ENCODE data around the gene BHMT2.

BHMT2 gene

GRCh38 chr5:79035237-79035636, 34.3 kb upstream of the BHMT2 start:
- Histone ChIP-seq H3K9me3 (ENCODE audit: insufficient read depth, low read depth, low read length) (no peaks in the 10 kb centered on the region), H3K4me1 (ENCODE audit: insufficient read depth, low read length) (no peaks in the 10 kb centered on the region), H3K27me3 (ENCODE audit: insufficient read depth, low read length) (no peaks in the 10 kb centered on the region), H3K27ac (ENCODE audit: low read length) (no peak overlapping the region), H3K36me3 (ENCODE audit: insufficient read depth, low read depth, low read length) (no peaks in the 10 kb centered on the region), H3K9ac (ENCODE audit: low read depth, low read length) (no peak overlapping the region), H3K4me3 (ENCODE audit: low read length) (no peak overlapping the region)

- H3K4me3 ChIP-seq (ENCODE audit: low read length): no peak overlapping the region
- no peaks in the 10 kb centered on the region for H3K27me3 ChIP-seq (ENCODE audit: insufficient read depth, low read length)
- H3K9me3 ChIP-seq (ENCODE audit: insufficient read depth, low read depth, low read length): no peaks in the 10 kb centered on the region
- H3K27ac ChIP-seq (ENCODE audit: low read length): no peak overlapping the region
- no peaks in the 10 kb centered on the region for H3K36me3 ChIP-seq (ENCODE audit: insufficient read depth, low read depth, low read length)
- H3K4me1 ChIP-seq (ENCODE audit: insufficient read depth, low read length): no peaks in the 10 kb centered on the region
- no peak overlapping the region for H3K9ac ChIP-seq (ENCODE audit: low read depth, low read length)
Measured at GRCh38 chr5:79036769-79037168, 32.8 kb upstream of the BHMT2 start.

- no peaks in the 10 kb centered on the region for H3K9me3 ChIP-seq (ENCODE audit: insufficient read depth, low read depth, low read length)
- no peaks in the 10 kb centered on the region for H3K27me3 ChIP-seq (ENCODE audit: insufficient read depth, low read length)
- no peak overlapping the region for H3K27ac ChIP-seq (ENCODE audit: low read length)
- H3K4me1 ChIP-seq (ENCODE audit: insufficient read depth, low read length): no peaks in the 10 kb centered on the region
- no peak overlapping the region for H3K9ac ChIP-seq (ENCODE audit: low read depth, low read length)
- no peaks in the 10 kb centered on the region for H3K36me3 ChIP-seq (ENCODE audit: insufficient read depth, low read depth, low read length)
- no peak overlapping the region for H3K4me3 ChIP-seq (ENCODE audit: low read length)
Measured at GRCh38 chr5:79042188-79042587, 27.4 kb upstream of the BHMT2 start.

GRCh38 chr5:79047199-79047598, 22.4 kb upstream of the BHMT2 start:
- H3K4me1 ChIP-seq (ENCODE audit: insufficient read depth, low read length): no peaks in the 10 kb centered on the region
- H3K9me3 ChIP-seq (ENCODE audit: insufficient read depth, low read depth, low read length): no peaks in the 10 kb centered on the region; the same call in 1 of the 2 replicates

GRCh38 chr5:79048437-79048836, 21.1 kb upstream of the BHMT2 start:
- H3K9ac ChIP-seq (ENCODE audit: low read depth, low read length): no peak overlapping the region
- H3K4me3 ChIP-seq (ENCODE audit: low read length): no peak overlapping the region
- H3K9me3 ChIP-seq (ENCODE audit: insufficient read depth, low read depth, low read length): no peaks in the 10 kb centered on the region; the same call in 1 of the 2 replicates
- H3K4me1 ChIP-seq (ENCODE audit: insufficient read depth, low read length): no peaks in the 10 kb centered on the region
- H3K36me3 ChIP-seq (ENCODE audit: insufficient read depth, low read depth, low read length): no peaks in the 10 kb centered on the region
- no peak overlapping the region for H3K27ac ChIP-seq (ENCODE audit: low read length)
- H3K27me3 ChIP-seq (ENCODE audit: insufficient read depth, low read length): no peaks in the 10 kb centered on the region

More at GRCh38 chr5:79047199-79047598, 22.4 kb upstream of the BHMT2 start:
- Histone ChIP-seq H3K27me3 (ENCODE audit: insufficient read depth, low read length) (no peaks in the 10 kb centered on the region), H3K4me3 (ENCODE audit: low read length) (no peak overlapping the region), H3K27ac (ENCODE audit: low read length) (no peak overlapping the region), H3K9ac (ENCODE audit: low read depth, low read length) (no peak overlapping the region), H3K36me3 (ENCODE audit: insufficient read depth, low read depth, low read length) (no peaks in the 10 kb centered on the region)

- no peak overlapping the region for H3K4me3 ChIP-seq (ENCODE audit: low read length)
- no peaks in the 10 kb centered on the region for H3K36me3 ChIP-seq (ENCODE audit: insufficient read depth, low read depth, low read length)
- H3K4me1 ChIP-seq (ENCODE audit: insufficient read depth, low read length): no peaks in the 10 kb centered on the region
- no peak overlapping the region for H3K27ac ChIP-seq (ENCODE audit: low read length)
- no peaks in the 10 kb centered on the region; the same call in 1 of the 2 replicates for H3K9me3 ChIP-seq (ENCODE audit: insufficient read depth, low read depth, low read length)
- no peaks in the 10 kb centered on the region for H3K27me3 ChIP-seq (ENCODE audit: insufficient read depth, low read length)
- no peak overlapping the region for H3K9ac ChIP-seq (ENCODE audit: low read depth, low read length)
Measured at GRCh38 chr5:79050498-79050897, 19.1 kb upstream of the BHMT2 start.

- Histone ChIP-seq H3K36me3 (ENCODE audit: insufficient read depth, low read depth, low read length) (no peaks in the 10 kb centered on the region), H3K27ac (ENCODE audit: low read length) (no peak overlapping the region), H3K4me1 (ENCODE audit: insufficient read depth, low read length) (no peaks in the 10 kb centered on the region), H3K27me3 (ENCODE audit: insufficient read depth, low read length) (no peaks in the 10 kb centered on the region), H3K9me3 (ENCODE audit: insufficient read depth, low read depth, low read length) (no peaks in the 10 kb centered on the region; the same call in 1 of the 2 replicates), H3K9ac (ENCODE audit: low read depth, low read length) (no peak overlapping the region), H3K4me3 (ENCODE audit: low read length) (no peak overlapping the region)
Measured at GRCh38 chr5:79053321-79053720, 16.2 kb upstream of the BHMT2 start.

GRCh38 chr5:79055017-79055416, 14.6 kb upstream of the BHMT2 start:
- Histone ChIP-seq H3K4me3 (ENCODE audit: low read length) (no peak overlapping the region), H3K27ac (ENCODE audit: low read length) (no peak overlapping the region), H3K27me3 (ENCODE audit: insufficient read depth, low read length) (no peaks in the 10 kb centered on the region), H3K36me3 (ENCODE audit: insufficient read depth, low read depth, low read length) (no peaks in the 10 kb centered on the region), H3K9ac (ENCODE audit: low read depth, low read length) (no peak overlapping the region), H3K4me1 (ENCODE audit: insufficient read depth, low read length) (no peaks in the 10 kb centered on the region), H3K9me3 (ENCODE audit: insufficient read depth, low read depth, low read length) (no peaks in the 10 kb centered on the region; the same call in 1 of the 2 replicates)

- Histone ChIP-seq H3K9me3 (ENCODE audit: insufficient read depth, low read depth, low read length) (no peaks in the 10 kb centered on the region; the same call in 1 of the 2 replicates), H3K4me1 (ENCODE audit: insufficient read depth, low read length) (no peaks in the 10 kb centered on the region), H3K27me3 (ENCODE audit: insufficient read depth, low read length) (no peaks in the 10 kb centered on the region), H3K36me3 (ENCODE audit: insufficient read depth, low read depth, low read length) (no peaks in the 10 kb centered on the region), H3K4me3 (ENCODE audit: low read length) (no peak overlapping the region), H3K9ac (ENCODE audit: low read depth, low read length) (no peak overlapping the region), H3K27ac (ENCODE audit: low read length) (no peak overlapping the region)
Measured at GRCh38 chr5:79056847-79057246, 12.7 kb upstream of the BHMT2 start.

- Histone ChIP-seq H3K9me3 (ENCODE audit: insufficient read depth, low read depth, low read length) (no peaks in the 10 kb centered on the region), H3K27me3 (ENCODE audit: insufficient read depth, low read length) (no peaks in the 10 kb centered on the region), H3K9ac (ENCODE audit: low read depth, low read length) (no peak overlapping the region), H3K27ac (ENCODE audit: low read length) (no peak overlapping the region), H3K36me3 (ENCODE audit: insufficient read depth, low read depth, low read length) (no peaks in the 10 kb centered on the region), H3K4me1 (ENCODE audit: insufficient read depth, low read length) (no peaks in the 10 kb centered on the region; the same call in 1 of the 2 replicates), H3K4me3 (ENCODE audit: low read length) (no peak overlapping the region)
Measured at GRCh38 chr5:79059674-79060073, 9.9 kb upstream of the BHMT2 start.

GRCh38 chr5:79062436-79062835, 7.1 kb upstream of the BHMT2 start:
- H3K27ac ChIP-seq (ENCODE audit: low read length): no peak overlapping the region
- H3K4me3 ChIP-seq (ENCODE audit: low read length): no peak overlapping the region
- no peak overlapping the region for H3K9ac ChIP-seq (ENCODE audit: low read depth, low read length)

GRCh38 chr5:79070350-79070667, 742 bp downstream of the BHMT2 start:
- Histone ChIP-seq H3K27ac (ENCODE audit: low read length) (no peak overlapping the region), H3K9me3 (ENCODE audit: insufficient read depth, low read depth, low read length) (0 out of 2 replicates have a peak, but pooled peaks cover 8% of the 10 kb centered on the region), H3K4me1 (ENCODE audit: insufficient read depth, low read length) (no peaks in the 10 kb centered on the region; the same call in 1 of the 2 replicates), H3K9ac (ENCODE audit: low read depth, low read length) (no peak overlapping the region), H3K4me3 (ENCODE audit: low read length) (no peak overlapping the region), H3K27me3 (ENCODE audit: insufficient read depth, low read length) (no peaks in the 10 kb centered on the region), H3K36me3 (ENCODE audit: insufficient read depth, low read depth, low read length) (no peaks in the 10 kb centered on the region)

More at GRCh38 chr5:79062436-79062835, 7.1 kb upstream of the BHMT2 start:
- Histone ChIP-seq H3K4me1 (ENCODE audit: insufficient read depth, low read length) (no peaks in the 10 kb centered on the region; the same call in 1 of the 2 replicates), H3K9me3 (ENCODE audit: insufficient read depth, low read depth, low read length) (no peaks in the 10 kb centered on the region), H3K27me3 (ENCODE audit: insufficient read depth, low read length) (no peaks in the 10 kb centered on the region), H3K36me3 (ENCODE audit: insufficient read depth, low read depth, low read length) (no peaks in the 10 kb centered on the region)

Data from iPS-20b (cell line).